Lower lobe of right lung (tissue), 2 donors: ENCODE results near the gene OCA2. TPM values are rescaled to one million over a fixed set of nuclear protein-coding genes. Genes with fewer than 3 reads are reported as not detected.

Source experiments
- ATAC-seq, 2 donors: fragments of 200-7000 bp; cut with Tn5 transposase; one replicate each; pipeline ENCODE4 v1.9.1; 2020 to 2022; ENCODE audit warnings: mild to moderate bottlenecking in 2 of 2, moderate library complexity in 2 of 2
- DNase-seq: peaks from one replicate; pipeline ENCODE4 v3.0.0-alpha.2; 2020
- H3K27ac ChIP-seq: fragments of 200-600 bp; one replicate; pipeline ENCODE4 v1.8.0; 2022
- H3K27me3 ChIP-seq: fragments of 200-600 bp; one replicate; pipeline ENCODE4 v1.8.0; 2022; ENCODE audit warnings: low read depth
- H3K36me3 ChIP-seq: fragments of 200-600 bp; one replicate; pipeline ENCODE4 v1.8.0; 2022; ENCODE audit warnings: mild to moderate bottlenecking
- H3K4me1 ChIP-seq: fragments of 200-600 bp; one replicate; pipeline ENCODE4 v1.8.0; 2022
- H3K4me3 ChIP-seq: fragments of 200-600 bp; one replicate; pipeline ENCODE4 v1.8.0; 2022; ENCODE audit warnings: mild to moderate bottlenecking
- H3K9me3 ChIP-seq: fragments of 200-600 bp; one replicate; pipeline ENCODE4 v1.8.0; 2022
- intact Hi-C: fragments of 100-400 bp; cut with DNase I; formaldehyde crosslinking; loops from one replicate; pipeline ENCODE4 v1.11.0; 2022
- total RNA-seq: library from RNA; stranded (reverse); fragmentation: NEBNext Ultra II Directional; extraction: Animal tissue kit (Norgen Biotek cat#: 25700); gene quantifications from one replicate; pipeline ENCODE4 v1.2.1, GENCODE V29; 2021
- TF ChIP-seq, protein P1 (sequence below): fragments of 200-600 bp; IDR thresholded peaks from one replicate; pipeline ENCODE4 v1.8.0; 2022; ENCODE audit warnings: antibody characterized with exemption, mild to moderate bottlenecking
- donor health status: DM: no; HTN: yes; CAD: no; lungs with severe emphysema.

OCA2 gene
- total RNA-seq, 1 donor from 2014 or later: 1.2 TPM

GRCh38 chr15:27762471-27762870 is 336.6 kb downstream of the OCA2 start:
- H3K4me1 ChIP-seq: no peaks in the 10 kb centered on the region
- intact Hi-C loops: no loop called here
- ATAC-seq (no peak), DNase-seq (no peak)
- H3K9me3 ChIP-seq: no peaks in the 10 kb centered on the region
- H3K27ac ChIP-seq: no peak overlapping the region
- TF ChIP-seq, protein P1, sequence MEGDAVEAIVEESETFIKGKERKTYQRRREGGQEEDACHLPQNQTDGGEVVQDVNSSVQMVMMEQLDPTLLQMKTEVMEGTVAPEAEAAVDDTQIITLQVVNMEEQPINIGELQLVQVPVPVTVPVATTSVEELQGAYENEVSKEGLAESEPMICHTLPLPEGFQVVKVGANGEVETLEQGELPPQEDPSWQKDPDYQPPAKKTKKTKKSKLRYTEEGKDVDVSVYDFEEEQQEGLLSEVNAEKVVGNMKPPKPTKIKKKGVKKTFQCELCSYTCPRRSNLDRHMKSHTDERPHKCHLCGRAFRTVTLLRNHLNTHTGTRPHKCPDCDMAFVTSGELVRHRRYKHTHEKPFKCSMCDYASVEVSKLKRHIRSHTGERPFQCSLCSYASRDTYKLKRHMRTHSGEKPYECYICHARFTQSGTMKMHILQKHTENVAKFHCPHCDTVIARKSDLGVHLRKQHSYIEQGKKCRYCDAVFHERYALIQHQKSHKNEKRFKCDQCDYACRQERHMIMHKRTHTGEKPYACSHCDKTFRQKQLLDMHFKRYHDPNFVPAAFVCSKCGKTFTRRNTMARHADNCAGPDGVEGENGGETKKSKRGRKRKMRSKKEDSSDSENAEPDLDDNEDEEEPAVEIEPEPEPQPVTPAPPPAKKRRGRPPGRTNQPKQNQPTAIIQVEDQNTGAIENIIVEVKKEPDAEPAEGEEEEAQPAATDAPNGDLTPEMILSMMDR: no peak
- no peaks in the 10 kb centered on the region for H3K27me3 ChIP-seq
- H3K4me3 ChIP-seq: no peak overlapping the region
- H3K36me3 ChIP-seq: no peaks in the 10 kb centered on the region

DNA sequence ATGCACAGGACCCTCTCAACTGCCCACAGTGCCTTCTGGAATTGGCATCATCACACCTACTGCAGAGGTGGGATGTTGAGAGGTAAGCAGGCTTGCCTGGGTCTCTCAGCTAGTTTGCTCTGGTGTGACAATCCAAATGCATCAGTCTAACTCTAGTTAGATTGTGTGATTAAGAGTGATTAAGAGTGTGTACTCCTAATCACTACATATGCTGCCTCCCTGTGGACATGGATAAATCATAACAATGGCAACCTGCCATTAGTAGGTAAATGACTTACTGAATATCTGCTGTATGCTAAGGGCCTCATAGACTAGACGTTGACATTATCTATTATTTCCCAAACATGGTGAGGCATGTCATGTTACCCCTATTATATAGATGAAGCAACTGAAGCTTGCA is 342.1 kb downstream of the OCA2 start:
- H3K27ac ChIP-seq: no peak overlapping the region
- ATAC-seq (no peak), DNase-seq (no peak)
- H3K36me3 ChIP-seq: no peaks in the 10 kb centered on the region
- intact Hi-C loops: no loop called here
- H3K9me3 ChIP-seq: no peaks in the 10 kb centered on the region
- no peaks in the 10 kb centered on the region for H3K27me3 ChIP-seq
- H3K4me1 ChIP-seq: no peaks in the 10 kb centered on the region
- no peak overlapping the region for H3K4me3 ChIP-seq
- TF ChIP-seq, protein P1: no peak

GRCh38 chr15:27752691-27753090 is 346.4 kb downstream of the OCA2 start:
- intact Hi-C loops: no loop called here
- DNase-seq: no peak
- ATAC-seq: peak; percentile 49 to 64
- H3K4me3 ChIP-seq: no peak overlapping the region
- no peaks in the 10 kb centered on the region for H3K36me3 ChIP-seq
- no peaks in the 10 kb centered on the region for H3K9me3 ChIP-seq
- H3K27ac ChIP-seq: no peak overlapping the region
- no peaks in the 10 kb centered on the region for H3K27me3 ChIP-seq
- TF ChIP-seq, protein P1: no peak
- no peaks in the 10 kb centered on the region for H3K4me1 ChIP-seq

DNA sequence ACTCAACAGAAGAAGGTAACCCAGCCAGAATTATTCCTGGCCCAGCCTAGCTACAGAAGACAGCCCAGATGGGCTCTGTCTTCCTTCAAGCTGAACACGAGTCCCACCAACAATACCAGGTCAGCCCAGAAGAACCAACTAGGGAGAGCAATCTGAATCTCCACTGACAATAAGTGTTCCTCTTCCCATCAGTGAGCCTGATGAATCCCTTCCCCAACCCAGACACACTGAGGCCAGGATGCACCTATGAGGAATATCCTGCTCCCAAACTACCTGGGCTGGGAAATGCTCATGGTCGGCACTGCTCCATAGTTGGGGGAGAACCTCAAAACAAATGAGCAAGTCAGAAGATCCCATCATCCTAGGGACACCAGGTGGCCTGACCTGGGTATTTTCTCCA is 351.1 kb downstream of the OCA2 start:
- Histone ChIP-seq H3K27me3 (no peaks in the 10 kb centered on the region), H3K27ac (no peak overlapping the region), H3K4me1 (no peaks in the 10 kb centered on the region), H3K36me3 (no peaks in the 10 kb centered on the region), H3K9me3 (no peaks in the 10 kb centered on the region), H3K4me3 (no peak overlapping the region)
- intact Hi-C loops: no loop called here
- no peak for DNase-seq
- TF ChIP-seq, protein P1: no peak
- ATAC-seq: no peak

DNA sequence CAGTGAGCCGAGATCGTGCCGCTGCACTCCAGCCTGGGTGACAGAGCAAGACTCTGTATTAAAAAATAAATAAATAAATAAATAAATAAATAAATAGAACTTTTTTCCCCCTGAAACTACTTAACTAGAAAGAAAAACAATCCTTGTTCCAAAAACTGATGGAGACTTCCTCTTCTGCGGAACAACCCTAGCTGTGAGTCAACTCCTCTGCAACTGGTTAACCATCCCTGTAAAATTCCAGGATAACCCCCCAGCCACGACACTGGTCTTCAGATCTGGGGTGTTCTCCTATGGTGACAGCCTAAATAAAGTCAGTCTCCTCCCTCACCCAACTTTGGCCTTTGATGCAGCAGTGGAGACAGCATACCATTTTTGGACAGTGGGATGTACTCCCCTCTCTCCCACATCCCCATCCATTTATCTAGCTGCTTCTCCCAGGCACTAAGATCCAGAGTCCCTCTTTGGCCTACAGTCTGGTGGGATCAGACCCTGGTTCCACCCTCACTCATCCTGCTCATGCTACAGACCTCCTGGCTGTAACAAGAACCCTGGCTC is 352.6 kb downstream of the OCA2 start:
- no peak overlapping the region for H3K27ac ChIP-seq
- no peaks in the 10 kb centered on the region for H3K27me3 ChIP-seq
- H3K4me3 ChIP-seq: no peak overlapping the region
- intact Hi-C loops: no loop called here
- no peak for DNase-seq
- no peaks in the 10 kb centered on the region for H3K9me3 ChIP-seq
- H3K4me1 ChIP-seq: no peaks in the 10 kb centered on the region
- TF ChIP-seq, protein P1: no peak
- no peak for ATAC-seq
- H3K36me3 ChIP-seq: no peaks in the 10 kb centered on the region

- Histone ChIP-seq H3K27ac (no peak overlapping the region), H3K4me1 (no peaks in the 10 kb centered on the region), H3K27me3 (no peaks in the 10 kb centered on the region), H3K36me3 (no peaks in the 10 kb centered on the region), H3K4me3 (no peak overlapping the region), H3K9me3 (no peaks in the 10 kb centered on the region)
- DNase-seq (no peak), ATAC-seq (no peak)
- TF ChIP-seq, protein P1: no peak
- intact Hi-C loops: no loop called here
Observed at GRCh38 chr15:27744641-27745040, 354.5 kb downstream of the OCA2 start.
